ENCODE measurements around the gene DPY19L1. TPM values are rescaled to one million over a fixed set of nuclear protein-coding genes. Genes with fewer than 3 reads are reported as not detected.
"Not testable (repeated sequence)": the region's sequence is repeated elsewhere in the genome, so short reads cannot be mapped to it uniquely, and the experiment has no call there.

Gene DPY19L1
- total RNA-seq, 1 experiment from 2014 or later, result 15.3 TPM

DNA sequence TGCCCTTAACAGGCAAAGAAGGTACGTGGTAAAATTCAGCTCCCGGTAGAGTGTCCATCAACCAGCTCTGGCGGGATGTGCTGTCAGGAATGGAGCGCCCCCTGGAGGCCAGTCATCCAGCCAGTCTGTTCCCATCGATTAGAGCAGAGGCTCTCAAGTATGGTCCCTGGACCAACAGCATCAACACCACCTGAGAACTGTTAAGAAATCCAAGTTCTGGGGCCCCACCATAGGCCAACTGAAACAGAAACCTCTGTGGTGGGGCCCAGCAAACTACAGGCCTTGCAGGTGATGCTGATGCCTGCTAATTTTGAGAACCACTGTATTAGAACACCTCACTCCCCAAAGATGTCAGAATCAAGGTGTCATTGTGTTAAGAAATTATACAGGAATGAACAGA is 109.2 kb downstream of the DPY19L1 start:
- peak; percentile 78 for DNase-seq (ENCODE audit: low spot score)

GRCh38 chr7:34920470-34920869 is 116.8 kb downstream of the DPY19L1 start:
- DNase-seq (ENCODE audit: low spot score), result not testable (repeated sequence)

DNA sequence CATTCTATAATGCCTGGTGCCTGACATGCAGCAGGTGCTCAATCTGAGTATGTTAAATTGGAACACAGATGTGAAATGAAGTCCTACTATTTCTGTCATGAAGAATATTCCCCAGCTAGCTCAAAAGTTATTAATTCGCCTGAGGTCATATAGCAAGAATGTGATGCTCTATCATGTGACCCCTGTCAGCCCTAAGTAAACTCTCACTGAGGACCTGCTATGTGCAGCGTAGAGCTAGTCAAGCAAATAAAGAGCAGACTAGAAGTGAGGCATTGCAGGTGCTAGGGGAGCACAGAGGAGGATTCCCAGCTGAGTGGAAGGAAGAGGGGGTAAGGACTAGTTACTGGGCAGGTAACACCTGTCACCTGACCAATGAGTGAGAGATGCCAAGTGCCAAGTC is 118.2 kb downstream of the DPY19L1 start:
- DNase-seq (ENCODE audit: low spot score), result not testable (repeated sequence)

DNA sequence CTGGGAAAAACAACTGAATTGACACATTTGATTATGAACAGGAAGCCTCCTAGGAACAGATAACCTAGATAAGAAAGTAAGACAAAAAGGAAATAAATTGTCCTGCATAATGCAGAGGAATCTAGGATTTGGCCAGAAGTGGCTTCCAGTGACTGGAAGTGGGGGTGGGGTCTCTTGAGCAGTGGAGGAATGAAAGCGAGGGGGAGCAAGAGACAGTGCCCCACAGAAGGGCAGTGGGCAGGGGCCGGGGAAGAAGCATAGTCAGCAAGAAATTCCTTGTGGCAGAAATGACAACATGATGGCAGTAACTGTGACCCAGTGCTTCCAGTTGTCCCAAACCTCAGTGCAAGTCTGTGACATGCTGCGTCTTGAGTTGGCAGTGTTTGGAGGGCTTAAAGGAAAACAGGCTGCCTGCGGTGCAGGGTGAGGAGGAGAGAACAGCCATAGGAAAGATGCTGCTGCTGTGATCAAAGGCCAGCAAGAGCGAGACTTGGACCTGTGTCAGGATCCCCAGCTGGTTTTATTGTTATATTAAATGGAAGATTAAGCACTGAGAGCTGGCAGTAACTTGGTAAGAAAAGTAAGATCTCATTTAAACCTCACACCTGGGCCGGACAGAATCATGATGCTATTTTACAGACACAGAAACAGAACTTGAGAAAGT is 119.0 kb downstream of the DPY19L1 start:
- DNase-seq (ENCODE audit: low spot score), result not testable (repeated sequence)

- not testable (repeated sequence) for DNase-seq (ENCODE audit: low spot score)
Measured at GRCh38 chr7:34917515-34917914, 119.8 kb downstream of the DPY19L1 start.

- no peak for DNase-seq (ENCODE audit: low spot score)
Measured at GRCh38 chr7:34916267-34916666, 121.0 kb downstream of the DPY19L1 start.

GRCh38 chr7:34912236-34912635 is 125.0 kb downstream of the DPY19L1 start:
- no peak for DNase-seq (ENCODE audit: low spot score)

- DNase-seq (ENCODE audit: low spot score), result peak; percentile 46
Measured at GRCh38 chr7:34906266-34906850, 130.9 kb downstream of the DPY19L1 start.

DNA sequence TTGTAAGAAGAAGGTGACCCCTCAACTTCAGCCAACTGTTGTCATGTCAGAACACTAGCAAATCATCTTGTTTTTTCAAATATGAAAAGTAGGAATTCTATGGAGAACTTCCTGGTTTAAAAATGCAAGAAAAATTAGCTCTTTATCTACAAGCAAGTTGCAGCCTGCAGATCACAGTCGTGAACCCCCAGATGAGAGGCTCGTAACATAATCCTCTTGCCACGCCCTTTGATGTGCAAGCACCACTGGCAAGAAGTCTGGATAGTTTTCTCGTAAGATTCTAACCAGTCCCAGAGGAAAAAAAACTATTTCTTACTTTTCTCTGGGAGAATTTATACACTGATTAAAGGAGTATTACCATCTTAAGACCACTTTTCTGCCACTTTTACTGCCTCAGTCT is 132.3 kb downstream of the DPY19L1 start:
- DNase-seq (ENCODE audit: low spot score), result no peak

GRCh38 chr7:34903921-34904320 is 133.4 kb downstream of the DPY19L1 start:
- not testable (repeated sequence) for DNase-seq (ENCODE audit: low spot score)

GRCh38 chr7:34902182-34902581 is 135.1 kb downstream of the DPY19L1 start:
- no peak for DNase-seq (ENCODE audit: low spot score)

- peak; percentile 13 for DNase-seq (ENCODE audit: low spot score)
Measured at GRCh38 chr7:34900891-34901513, 136.3 kb downstream of the DPY19L1 start.

- DNase-seq (ENCODE audit: low spot score), result no peak
Measured at GRCh38 chr7:34895202-34895601, 142.1 kb downstream of the DPY19L1 start.

DNA sequence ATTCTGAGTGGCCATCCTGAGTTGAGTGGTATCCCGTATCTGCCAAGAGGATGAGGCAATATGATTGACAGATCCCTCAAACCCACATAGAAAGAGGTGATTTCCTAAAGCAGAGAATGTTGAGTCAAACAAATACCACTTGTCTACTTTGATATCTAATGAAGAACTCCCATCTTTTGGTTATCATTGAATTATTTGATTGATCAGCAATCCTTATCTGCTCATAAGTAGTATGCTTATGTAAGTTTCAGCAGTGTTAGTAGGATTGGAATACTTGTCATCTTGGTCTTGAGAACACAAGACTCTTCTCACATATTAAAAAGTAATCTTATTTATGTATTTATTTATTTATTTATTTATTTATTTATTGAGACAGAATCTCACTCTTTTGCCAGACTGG is 147.3 kb downstream of the DPY19L1 start:
- DNase-seq (ENCODE audit: low spot score), result no peak

DNA sequence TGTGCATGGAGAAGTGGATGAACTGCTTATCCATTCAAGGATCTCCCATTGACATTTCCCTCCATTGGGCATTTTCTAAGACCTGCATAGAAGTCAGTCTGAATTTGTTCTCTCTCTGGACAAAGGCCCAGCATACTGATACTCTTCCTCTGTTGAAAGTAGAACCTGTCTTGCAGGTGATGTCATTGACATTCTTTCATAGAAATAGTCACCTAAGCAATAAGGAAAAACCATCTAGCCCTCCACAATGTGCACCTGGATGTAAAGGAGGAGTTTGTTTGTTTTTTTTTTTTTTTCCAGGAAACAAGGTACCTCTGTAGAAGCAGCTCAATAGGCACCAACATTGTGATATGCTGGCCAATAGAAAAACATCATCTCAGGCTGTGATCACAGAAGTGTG is 150.4 kb downstream of the DPY19L1 start:
- DNase-seq (ENCODE audit: low spot score), result no peak

- DNase-seq (ENCODE audit: low spot score), result not testable (repeated sequence)
Measured at GRCh38 chr7:34883855-34884254, 153.4 kb downstream of the DPY19L1 start.

- no peak for DNase-seq (ENCODE audit: low spot score)
Measured at GRCh38 chr7:34879871-34880270, 157.4 kb downstream of the DPY19L1 start.

DNA sequence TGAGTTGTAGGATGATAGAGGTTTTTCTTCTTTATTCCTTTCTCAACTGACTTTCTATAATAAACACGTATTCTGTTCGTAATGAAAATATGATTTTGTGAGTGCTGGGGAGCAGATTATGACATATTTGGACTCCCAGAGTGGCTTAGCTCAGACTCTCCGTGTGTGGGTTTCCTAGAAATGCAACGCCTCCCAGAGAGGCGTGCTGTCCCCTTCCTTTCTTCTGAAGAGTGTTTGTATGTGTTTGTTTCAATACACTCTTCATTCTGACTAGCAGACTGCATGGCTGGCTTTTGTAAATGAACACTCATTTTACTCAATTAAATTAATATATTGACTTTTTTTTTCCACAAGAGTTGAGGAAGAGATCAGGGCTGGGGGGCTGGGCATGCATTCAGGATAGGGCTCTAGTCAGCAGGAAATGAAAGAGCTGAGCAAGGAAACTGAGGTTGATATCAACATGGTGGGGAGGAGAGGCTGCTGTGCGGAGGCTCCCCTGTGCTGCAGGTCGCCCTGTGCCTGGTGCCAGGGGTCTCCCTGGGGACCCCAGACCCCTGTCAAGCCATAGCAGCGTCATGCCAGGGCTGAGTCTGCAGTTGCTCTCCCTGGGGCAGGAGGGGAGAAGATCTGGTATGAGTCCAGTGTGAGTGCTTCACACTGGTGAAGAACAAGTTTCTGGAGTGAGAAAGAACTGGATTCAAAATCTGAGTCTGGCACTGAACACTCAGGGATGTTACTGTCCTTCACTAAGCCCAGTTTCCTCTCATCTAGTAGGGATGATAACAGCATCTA is 158.1 kb downstream of the DPY19L1 start:
- not testable (repeated sequence) for DNase-seq (ENCODE audit: low spot score)

Data from HT-29 (cell line).